Mesodermal cell (in vitro differentiated cells): Measurements from ENCODE around the gene GMPR. TPM values are rescaled to one million over a fixed set of nuclear protein-coding genes. Genes with fewer than 3 reads are reported as not detected.

Experiments used
- H3K27ac ChIP-seq: 2 replicates; pipeline ENCODE4 v1.7.0; 2013; ENCODE audit warnings: mild to moderate bottlenecking, low read depth, low read length, moderate library complexity; ENCODE audit not compliant: severe bottlenecking
- H3K36me3 ChIP-seq: 2 replicates; pipeline ENCODE4 v1.7.1; 2013; ENCODE audit warnings: mild to moderate bottlenecking, low read length, moderate library complexity; ENCODE audit not compliant: control insufficient read depth, insufficient read depth
- H3K4me1 ChIP-seq: one replicate; pipeline ENCODE4 v1.7.1; 2013; ENCODE audit warnings: mild to moderate bottlenecking, low read length; ENCODE audit not compliant: insufficient read depth, control insufficient read depth, poor library complexity, severe bottlenecking
- H3K4me3 ChIP-seq: 2 replicates; pipeline ENCODE4 v1.7.0; 2013; ENCODE audit warnings: low read length, control low read depth, mild to moderate bottlenecking; ENCODE audit not compliant: insufficient read depth, poor library complexity, severe bottlenecking; ENCODE audit errors: extremely low read depth
- H3K9me3 ChIP-seq: 2 replicates; pipeline ENCODE4 v1.7.1; 2013; ENCODE audit warnings: mild to moderate bottlenecking, low read length, moderate library complexity; ENCODE audit not compliant: control insufficient read depth
- WGBS, 2 experiments: methylation state at CpG; one replicate each; pipeline ENCODE4 v1.1.5; 2013; ENCODE audit warnings: missing lambda C conversion rate in 2 of 2; ENCODE audit not compliant: insufficient coverage in 2 of 2; 5-methylcytosine and 5-hydroxymethylcytosine counted together
- polyA plus RNA-seq, 2 experiments: library from polyadenylated mRNA; stranded (reverse); fragments of 50-300 nt; gene quantifications; one replicate each; pipeline ENCODE4 v1.2.3, GENCODE V29; 2013

The GMPR gene
- polyA plus RNA-seq (2013, experiment 1 of 2): 12.9 TPM
- polyA plus RNA-seq (2013, experiment 2 of 2): 11.4 TPM

- peaks cover 16% of the 10 kb centered on the region for H3K4me1 ChIP-seq
- WGBS, 2 experiments: 11% methylated on average over 40 to 45 of the region's 84 CpGs
- no peaks in the 10 kb centered on the region for H3K36me3 ChIP-seq
- H3K9me3 ChIP-seq: no peaks in the 10 kb centered on the region
- H3K4me3 ChIP-seq: peak within 1 kb of the TSS; percentile 41
- H3K27ac ChIP-seq: no peak within 1 kb of the TSS
Observed at GRCh38 chr6:16238057-16238962, at the start of gene GMPR. TSS of gene GMPR (plus strand) at chr6:16238587. CDS start at chr6:16238694, 107 bp downstream.

- no CpG with 5 or more reads among the region's 1 CpG for WGBS, 2 experiments
- Histone ChIP-seq H3K27ac (no peak overlapping the region), H3K4me3 (no peak overlapping the region), H3K36me3 (no peaks in the 10 kb centered on the region), H3K9me3 (no peaks in the 10 kb centered on the region), H3K4me1 (no peaks in the 10 kb centered on the region)
Observed at GRCh38 chr6:16190214-16190613, 48.2 kb upstream of the GMPR start.

GRCh38 chr6:16196260-16196983 lies 42.0 kb upstream of the GMPR start:
- Histone ChIP-seq H3K9me3 (no peaks in the 10 kb centered on the region), H3K36me3 (no peaks in the 10 kb centered on the region), H3K4me3 (no peak overlapping the region), H3K27ac (no peak overlapping the region), H3K4me1 (peaks cover 9% of the 10 kb centered on the region)
- WGBS, 2 experiments: 93 to 98% methylated on average over 11 to 12 of the region's 14 CpGs

- Histone ChIP-seq H3K27ac (no peak overlapping the region), H3K4me3 (no peak overlapping the region), H3K4me1 (peaks cover 9% of the 10 kb centered on the region), H3K9me3 (no peaks in the 10 kb centered on the region), H3K36me3 (no peaks in the 10 kb centered on the region)
- 95 to 96% methylated on average over 6 to 9 of the region's 19 CpGs for WGBS, 2 experiments
Observed at GRCh38 chr6:16196984-16197546, 41.3 kb upstream of the GMPR start.

GRCh38 chr6:16198061-16198705 lies 40.2 kb upstream of the GMPR start:
- no peak overlapping the region for H3K27ac ChIP-seq
- H3K36me3 ChIP-seq: no peaks in the 10 kb centered on the region
- peaks cover 9% of the 10 kb centered on the region for H3K4me1 ChIP-seq
- 80 to 91% methylated on average over 16 to 46 of the region's 50 CpGs for WGBS, 2 experiments
- H3K4me3 ChIP-seq: no peak overlapping the region
- no peaks in the 10 kb centered on the region for H3K9me3 ChIP-seq

- Histone ChIP-seq H3K36me3 (no peaks in the 10 kb centered on the region), H3K4me1 (peaks cover 9% of the 10 kb centered on the region), H3K9me3 (no peaks in the 10 kb centered on the region), H3K27ac (peak overlapping the region; percentile 11), H3K4me3 (no peak overlapping the region)
- 88 to 92% methylated on average over 5 of the region's 5 CpGs for WGBS, 2 experiments
Observed at GRCh38 chr6:16199804-16200203, 38.6 kb upstream of the GMPR start.

GRCh38 chr6:16200321-16200883 lies 38.0 kb upstream of the GMPR start:
- Histone ChIP-seq H3K9me3 (no peaks in the 10 kb centered on the region), H3K36me3 (no peaks in the 10 kb centered on the region), H3K4me1 (peaks cover 15% of the 10 kb centered on the region), H3K27ac (peak overlapping the region; percentile 36), H3K4me3 (no peak overlapping the region)
- 82 to 84% methylated on average over 17 to 18 of the region's 18 CpGs for WGBS, 2 experiments

GRCh38 chr6:16201706-16202105 lies 36.7 kb upstream of the GMPR start:
- WGBS, 2 experiments: 80 to 88% methylated on average over 1 of the region's 1 CpG
- H3K36me3 ChIP-seq: no peaks in the 10 kb centered on the region
- H3K27ac ChIP-seq: no peak overlapping the region
- peaks cover 23% of the 10 kb centered on the region for H3K4me1 ChIP-seq
- no peaks in the 10 kb centered on the region for H3K9me3 ChIP-seq
- H3K4me3 ChIP-seq: no peak overlapping the region

- H3K4me1 ChIP-seq: peaks cover 27% of the 10 kb centered on the region
- H3K27ac ChIP-seq: peak overlapping the region; percentile 76
- H3K9me3 ChIP-seq: no peaks in the 10 kb centered on the region
- H3K36me3 ChIP-seq: no peaks in the 10 kb centered on the region
- 100% methylated on average over 2 of the region's 5 CpGs; no CpG with 5 or more reads in 1 of the 2 experiments for WGBS, 2 experiments
- H3K4me3 ChIP-seq: no peak overlapping the region
Observed at GRCh38 chr6:16204653-16205376, 33.6 kb upstream of the GMPR start.
